BLaER1 treated with 17β-estradiol and CSF1 and Interleukin-3, amounts not matched to agents 10 nM and 100 nM (cell line): ENCODE results near the gene PTPRN2.

Source experiments
- H3K27ac ChIP-seq, 11 experiments: shearing (Covaris generic); formaldehyde crosslinking; 2 replicates each; pipeline ENCODE4 v1.8.1; 2022
- H3K27me3 ChIP-seq, 11 experiments: shearing (Covaris generic); formaldehyde crosslinking; 2 replicates each; pipeline ENCODE4 v1.8.1; 2022
- H3K36me3 ChIP-seq, 11 experiments: shearing (Covaris generic); formaldehyde crosslinking; 2 replicates each; pipeline ENCODE4 v1.8.1; 2022
- H3K4me1 ChIP-seq, 10 experiments: shearing (Covaris generic); formaldehyde crosslinking; 2 replicates each; pipeline ENCODE4 v1.8.1; 2022
- H3K4me2 ChIP-seq, 11 experiments: shearing (Covaris generic); formaldehyde crosslinking; 2 replicates each; pipeline ENCODE4 v1.8.1; 2022
- H3K4me3 ChIP-seq, 10 experiments: shearing (Covaris generic); formaldehyde crosslinking; 2 replicates each; pipeline ENCODE4 v1.8.1; 2022
- H3K9ac ChIP-seq, 11 experiments: shearing (Covaris generic); formaldehyde crosslinking; 2 replicates each; pipeline ENCODE4 v1.8.1; 2022
- H3K9me3 ChIP-seq, 11 experiments: shearing (Covaris generic); formaldehyde crosslinking; replicated peaks in 1 of 11; 2 replicates each; pipeline ENCODE4 v1.8.1; 2022
- H4K20me1 ChIP-seq, 11 experiments: shearing (Covaris generic); formaldehyde crosslinking; 2 replicates each; pipeline ENCODE4 v1.8.1; 2022
- Cebpa-rat ChIP-seq, 11 experiments: shearing (Covaris generic); IDR thresholded peaks; 2 replicates each; pipeline ENCODE4 v1.8.1; 2022

PTPRN2 gene

GRCh38 chr7:158023157-158023556 is 564.5 kb downstream of the PTPRN2 start:
- no peak for TF ChIP-seq Cebpa-rat (IDR thresholded peaks at IDR 0.05)
- peak overlapping the region in 10 of 11 experiments; percentile 0 to 61 (median 46); a peak in 16 of 22 replicates for H3K4me2 ChIP-seq
- no peak overlapping the region for H3K27ac ChIP-seq
- no peaks in the 10 kb centered on the region for H4K20me1 ChIP-seq
- no peak overlapping the region for H3K9ac ChIP-seq
- H3K9me3 ChIP-seq, result no peaks in the 10 kb centered on the region
- H3K4me3 ChIP-seq, result no peak overlapping the region
- H3K27me3 ChIP-seq, result no peaks in the 10 kb centered on the region
- H3K36me3 ChIP-seq, result no peaks in the 10 kb centered on the region
- H3K4me1 ChIP-seq, result peaks cover 21 to 44% (median 35%) of the 10 kb centered on the region in 10 experiments

GRCh38 chr7:158022601-158023000 is 565.0 kb downstream of the PTPRN2 start:
- Histone ChIP-seq H3K4me3 (no peak overlapping the region), H4K20me1 (no peaks in the 10 kb centered on the region), H3K27ac (no peak overlapping the region), H3K9me3 (no peaks in the 10 kb centered on the region), H3K4me1 (peaks cover 24 to 44% (median 36%) of the 10 kb centered on the region in 10 experiments), H3K9ac (no peak overlapping the region), H3K27me3 (no peaks in the 10 kb centered on the region), H3K36me3 (no peaks in the 10 kb centered on the region), H3K4me2 (peak overlapping the region in 3 of 11 experiments; percentile 51 to 61 (median 53); a peak in 2 of 22 replicates)
- no peak for TF ChIP-seq Cebpa-rat (IDR thresholded peaks at IDR 0.05)

GRCh38 chr7:158021836-158022235 is 565.8 kb downstream of the PTPRN2 start:
- no peaks in the 10 kb centered on the region for H3K36me3 ChIP-seq
- TF ChIP-seq Cebpa-rat (IDR thresholded peaks at IDR 0.05), result no peak
- H3K27me3 ChIP-seq, result no peaks in the 10 kb centered on the region
- no peak overlapping the region for H3K4me3 ChIP-seq
- no peak overlapping the region for H3K9ac ChIP-seq
- peaks cover 26 to 44% (median 36%) of the 10 kb centered on the region in 10 experiments for H3K4me1 ChIP-seq
- H3K9me3 ChIP-seq, result no peaks in the 10 kb centered on the region
- no peak overlapping the region for H3K27ac ChIP-seq
- H3K4me2 ChIP-seq, result no peak overlapping the region
- H4K20me1 ChIP-seq, result no peaks in the 10 kb centered on the region

GRCh38 chr7:158020706-158021095 is 566.9 kb downstream of the PTPRN2 start:
- Histone ChIP-seq H4K20me1 (no peaks in the 10 kb centered on the region), H3K9me3 (no peaks in the 10 kb centered on the region), H3K4me2 (no peak overlapping the region), H3K27me3 (no peaks in the 10 kb centered on the region), H3K27ac (no peak overlapping the region), H3K4me3 (no peak overlapping the region), H3K9ac (no peak overlapping the region), H3K36me3 (no peaks in the 10 kb centered on the region), H3K4me1 (peaks cover 37 to 53% (median 45%) of the 10 kb centered on the region in 10 experiments)
- TF ChIP-seq Cebpa-rat (IDR thresholded peaks at IDR 0.05), result no peak

GRCh38 chr7:158019726-158020705 is 567.6 kb downstream of the PTPRN2 start:
- H3K36me3 ChIP-seq, result no peaks in the 10 kb centered on the region
- no peaks in the 10 kb centered on the region for H3K27me3 ChIP-seq
- no peak overlapping the region for H3K27ac ChIP-seq
- no peak overlapping the region for H3K4me2 ChIP-seq
- no peak for TF ChIP-seq Cebpa-rat (IDR thresholded peaks at IDR 0.05)
- H3K4me1 ChIP-seq, result peaks cover 44 to 59% (median 51%) of the 10 kb centered on the region in 10 experiments
- no peaks in the 10 kb centered on the region for H4K20me1 ChIP-seq
- H3K9ac ChIP-seq, result no peak overlapping the region
- no peak overlapping the region for H3K4me3 ChIP-seq
- no peaks in the 10 kb centered on the region for H3K9me3 ChIP-seq

- Histone ChIP-seq H3K4me3 (no peak overlapping the region), H3K9ac (no peak overlapping the region), H4K20me1 (no peaks in the 10 kb centered on the region), H3K9me3 (no peaks in the 10 kb centered on the region), H3K27ac (no peak overlapping the region), H3K27me3 (no peaks in the 10 kb centered on the region), H3K4me1 (peaks cover 49 to 59% (median 53%) of the 10 kb centered on the region in 10 experiments), H3K36me3 (no peaks in the 10 kb centered on the region), H3K4me2 (no peak overlapping the region)
- no peak for TF ChIP-seq Cebpa-rat (IDR thresholded peaks at IDR 0.05)
Measured at GRCh38 chr7:158018971-158019645, 568.5 kb downstream of the PTPRN2 start.

- peaks cover 40 to 50% (median 45%) of the 10 kb centered on the region in 10 experiments for H3K4me1 ChIP-seq
- no peaks in the 10 kb centered on the region for H4K20me1 ChIP-seq
- H3K4me3 ChIP-seq, result no peak overlapping the region
- no peaks in the 10 kb centered on the region for H3K27me3 ChIP-seq
- H3K27ac ChIP-seq, result peak overlapping the region in 3 of 11 experiments; percentile 34 to 53 (median 44); a peak in 6 of 22 replicates
- H3K9me3 ChIP-seq, result no peaks in the 10 kb centered on the region
- TF ChIP-seq Cebpa-rat (IDR thresholded peaks at IDR 0.05), result no peak
- peak overlapping the region in 10 of 11 experiments; percentile 77 to 97 (median 83); a peak in 15 of 22 replicates for H3K4me2 ChIP-seq
- no peaks in the 10 kb centered on the region for H3K36me3 ChIP-seq
- peak overlapping the region in 1 of 11 experiments; percentile 29; a peak in 1 of 22 replicates for H3K9ac ChIP-seq
Measured at GRCh38 chr7:158018098-158018762, 569.4 kb downstream of the PTPRN2 start.

GRCh38 chr7:158017111-158018097 is 570.2 kb downstream of the PTPRN2 start:
- peak overlapping the region in 1 of 11 experiments; percentile 29; a peak in 1 of 22 replicates for H3K9ac ChIP-seq
- H3K4me1 ChIP-seq, result peaks cover 38 to 48% (median 40%) of the 10 kb centered on the region in 10 experiments
- no peaks in the 10 kb centered on the region for H3K27me3 ChIP-seq
- H3K4me3 ChIP-seq, result no peak overlapping the region
- H4K20me1 ChIP-seq, result no peaks in the 10 kb centered on the region
- peak overlapping the region in 5 of 11 experiments; percentile 10 to 53 (median 34); a peak in 7 of 22 replicates for H3K27ac ChIP-seq
- H3K9me3 ChIP-seq, result no peaks in the 10 kb centered on the region
- H3K4me2 ChIP-seq, result peak overlapping the region; percentile 77 to 97 (median 84)
- TF ChIP-seq Cebpa-rat (IDR thresholded peaks at IDR 0.05), result no peak
- H3K36me3 ChIP-seq, result no peaks in the 10 kb centered on the region
